Smooth muscle cell (in vitro differentiated cells): ENCODE data around the gene TCEANC2. TPM values are rescaled to one million over a fixed set of nuclear protein-coding genes. Genes with fewer than 3 reads are reported as not detected.
"Not testable (repeated sequence)": the region's sequence is repeated elsewhere in the genome, so short reads cannot be mapped to it uniquely, and the experiment has no call there.

Source experiments
- DNase-seq: peaks from one replicate; lab custom pipeline; 2025; ENCODE audit not compliant: unreplicated experiment; lab: John Stamatoyannopoulos, UW
- H2AFZ ChIP-seq: fragments of 200-600 bp; sonication (generic); 2 replicates; pipeline ENCODE4 v1.6.0; 2016; ENCODE audit warnings: antibody characterized with exemption, low read depth, mild to moderate bottlenecking
- H3F3A ChIP-seq: fragments of 200-600 bp; sonication (generic); 2 replicates; pipeline ENCODE4 v1.6.0; 2017; ENCODE audit warnings: antibody characterized with exemption, low read depth
- H3K27ac ChIP-seq: fragments of 200-600 bp; sonication (generic); 2 replicates; pipeline ENCODE4 v1.5.1; 2016; ENCODE audit warnings: low read depth, mild to moderate bottlenecking
- H3K27me3 ChIP-seq: fragments of 200-600 bp; sonication (generic); 2 replicates; pipeline ENCODE4 v1.6.1; 2016; ENCODE audit warnings: low read depth, mild to moderate bottlenecking
- H3K36me3 ChIP-seq: fragments of 200-600 bp; sonication (generic); 2 replicates; pipeline ENCODE4 v1.5.1; 2016; ENCODE audit warnings: low read depth
- H3K4me1 ChIP-seq: fragments of 200-600 bp; sonication (generic); 2 replicates; pipeline ENCODE4 v1.5.1; 2016; ENCODE audit warnings: low read depth
- H3K4me2 ChIP-seq: fragments of 200-600 bp; sonication (generic); 2 replicates; pipeline ENCODE4 v1.6.0; 2016; ENCODE audit warnings: mild to moderate bottlenecking
- H3K4me3 ChIP-seq: fragments of 200-600 bp; sonication (generic); 2 replicates; pipeline ENCODE4 v1.5.1; 2016; ENCODE audit warnings: mild to moderate bottlenecking
- H3K79me2 ChIP-seq: fragments of 200-600 bp; sonication (generic); 2 replicates; pipeline ENCODE4 v1.6.0; 2016; ENCODE audit warnings: low read depth, mild to moderate bottlenecking
- H3K9ac ChIP-seq: fragments of 200-600 bp; sonication (generic); 2 replicates; pipeline ENCODE4 v1.6.0; 2016; ENCODE audit warnings: low read depth
- H3K9me3 ChIP-seq: fragments of 200-600 bp; sonication (generic); replicated peaks from 2 replicates; pipeline ENCODE4 v1.5.1; 2016; ENCODE audit warnings: low read depth
- H4K20me1 ChIP-seq: fragments of 200-600 bp; sonication (generic); 2 replicates; pipeline ENCODE4 v1.6.0; 2016; ENCODE audit warnings: low read depth
- CTCF ChIP-seq: fragments of 200-600 bp; sonication (generic); IDR thresholded peaks from 2 replicates; pipeline ENCODE4 v1.5.1; 2017; ENCODE audit warnings: borderline replicate concordance, mild to moderate bottlenecking, antibody characterized with exemption; ENCODE audit not compliant: insufficient read depth, poor library complexity, severe bottlenecking
- WGBS: methylation state at CpG from one replicate; pipeline ENCODE4 v1.1.7; 2016; ENCODE audit warnings: low lambda C conversion rate; 5-methylcytosine and 5-hydroxymethylcytosine counted together
- polyA plus RNA-seq: library from polyadenylated mRNA; unstranded; fragments of >200 nt; fragmentation: Nextera tagmentation; extraction: Ambion mirVana; gene quantifications from 2 replicates; pipeline ENCODE4 v1.2.1, GENCODE V29; 2016
- total RNA-seq: library from RNA; depleted of rRNA; stranded (reverse); fragments of >200 nt; gene quantifications from 2 replicates; pipeline ENCODE4 v1.2.3, GENCODE V29; 2014

The TCEANC2 gene
- total RNA-seq (2.1 and 4.9 TPM in 2 replicates), polyA plus RNA-seq (2.3 and 4.6 TPM in 2 replicates)

GRCh38 chr1:54052934-54053744 is at the start of gene TCEANC2, which contains the start of gene TMEM59:
TSS of gene TCEANC2 (plus strand) at chr1:54053608. CDS start at chr1:54054423, 815 bp downstream.
TSS of gene TMEM59 (minus strand) at chr1:54053204. CDS start at chr1:54053188, 16 bp downstream.
- 1% methylated on average over 58 of the region's 59 CpGs for WGBS
- peak within 1 kb of the TSS; percentile 91 for H3K27ac ChIP-seq
- H2AFZ ChIP-seq, result peak within 1 kb of the TSS; percentile 64
- peak within 1 kb of the TSS; percentile 84 for H3K4me2 ChIP-seq
- H3K9me3 ChIP-seq, result no peaks in the 10 kb centered on the region
- peaks cover 40% of the 10 kb centered on the region for H3K79me2 ChIP-seq
- no peaks in the 10 kb centered on the region for H3K27me3 ChIP-seq
- H3K9ac ChIP-seq, result peak within 1 kb of the TSS; percentile 95
- no peak for TF ChIP-seq CTCF
- peaks cover 4% of the 10 kb centered on the region for H3F3A ChIP-seq
- H3K36me3 ChIP-seq, result no peaks in the 10 kb centered on the region
- DNase-seq, result peak; percentile 90
- peaks cover 13% of the 10 kb centered on the region for H3K4me1 ChIP-seq
- peak within 1 kb of the TSS; percentile 77 for H3K4me3 ChIP-seq
- peaks cover 34% of the 10 kb centered on the region for H4K20me1 ChIP-seq

GRCh38 chr1:54003750-54004480 is 49.5 kb upstream of the TCEANC2 start:
- not testable (repeated sequence) for DNase-seq, H3K9ac ChIP-seq, H3K9me3 ChIP-seq, H3K27me3 ChIP-seq, H3K36me3 ChIP-seq, H3K4me3 ChIP-seq, H4K20me1 ChIP-seq, H3K4me2 ChIP-seq, H3K4me1 ChIP-seq, H2AFZ ChIP-seq, H3K27ac ChIP-seq, H3K79me2 ChIP-seq, H3F3A ChIP-seq
- 97% methylated on average over 19 of the region's 19 CpGs for WGBS

- DNase-seq, result no peak
- Histone ChIP-seq H3K79me2 (no peaks in the 10 kb centered on the region), H3K4me2 (no peak overlapping the region), H3K27ac (no peak overlapping the region), H3K36me3 (no peaks in the 10 kb centered on the region), H3F3A (no peaks in the 10 kb centered on the region), H3K9ac (no peak overlapping the region), H3K27me3 (no peaks in the 10 kb centered on the region), H3K9me3 (no peaks in the 10 kb centered on the region), H3K4me3 (no peak overlapping the region), H2AFZ (no peak overlapping the region), H3K4me1 (no peaks in the 10 kb centered on the region), H4K20me1 (no peaks in the 10 kb centered on the region)
- 96% methylated on average over 25 of the region's 27 CpGs for WGBS
- TF ChIP-seq CTCF, result no peak
Measured at GRCh38 chr1:54004481-54005049, 48.8 kb upstream of the TCEANC2 start.

- Histone ChIP-seq H3K27me3 (peaks cover 6% of the 10 kb centered on the region), H3K9me3 (no peaks in the 10 kb centered on the region), H3F3A (no peaks in the 10 kb centered on the region), H4K20me1 (no peaks in the 10 kb centered on the region), H3K27ac (no peak overlapping the region), H3K9ac (no peak overlapping the region), H2AFZ (no peak overlapping the region), H3K36me3 (no peaks in the 10 kb centered on the region), H3K4me3 (no peak overlapping the region), H3K79me2 (no peaks in the 10 kb centered on the region), H3K4me2 (no peak overlapping the region), H3K4me1 (no peaks in the 10 kb centered on the region)
- WGBS, result 81% methylated on average over 4 of the region's 4 CpGs
- DNase-seq, result no peak
- no peak for TF ChIP-seq CTCF
Measured at GRCh38 chr1:54006508-54006907, 46.9 kb upstream of the TCEANC2 start.
